PC-9 (cell line): ENCODE results near the gene SSTR3.

Experiments used
- EZH2 ChIP-seq: fragments of 200-600 bp; sonication (generic); IDR thresholded peaks from 2 replicates; pipeline ENCODE4 v1.8.0; 2017; ENCODE audit warnings: antibody characterized with exemption, low read depth
- TF ChIP-seq, protein P1 (sequence below): fragments of 200-600 bp; sonication (generic); conservative IDR thresholded peaks from 2 replicates; pipeline ENCODE4 v1.6.1; 2017; ENCODE audit warnings: mixed run types, antibody characterized with exemption, mild to moderate bottlenecking, moderate library complexity

DNA sequence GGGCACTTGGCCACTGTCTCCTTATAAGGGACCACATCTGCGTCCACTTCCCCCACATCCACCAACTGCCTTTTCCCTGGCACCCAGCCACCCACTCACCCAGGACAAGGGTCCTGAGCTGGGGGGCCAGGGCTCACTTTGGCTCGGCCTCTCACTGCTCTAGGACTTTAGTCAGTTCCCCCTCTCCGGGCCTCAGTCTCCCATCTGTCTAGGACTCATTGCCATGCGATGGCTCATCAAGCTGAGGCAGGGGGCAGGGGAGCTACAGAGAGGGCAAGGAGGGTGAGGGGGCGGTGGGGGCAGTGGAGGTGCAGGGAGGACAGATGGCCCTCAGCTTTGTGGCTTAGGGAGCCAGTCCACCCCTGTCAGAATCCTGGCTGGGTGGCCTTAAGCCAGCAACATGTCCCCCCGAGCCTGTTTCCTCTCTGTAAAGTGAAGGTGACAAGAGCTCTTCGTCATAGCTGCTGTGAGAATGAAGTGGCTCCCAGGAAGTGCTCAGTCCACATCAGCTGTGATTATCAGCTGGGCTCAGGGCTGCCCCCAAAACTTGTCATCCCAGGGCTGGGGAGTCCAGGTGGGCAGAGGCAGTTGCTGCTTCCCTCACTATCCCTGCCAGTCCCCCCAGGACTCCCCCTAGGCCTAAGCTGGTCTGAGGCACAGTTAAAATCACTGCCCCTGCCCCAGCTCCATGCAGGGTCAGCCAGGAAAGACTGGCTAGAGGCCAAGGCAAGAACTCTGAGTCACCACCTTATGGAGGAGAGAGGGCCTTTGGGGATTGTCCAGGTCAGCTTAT is 16.9 kb upstream of the SSTR3 start:
- TF ChIP-seq, protein P1, sequence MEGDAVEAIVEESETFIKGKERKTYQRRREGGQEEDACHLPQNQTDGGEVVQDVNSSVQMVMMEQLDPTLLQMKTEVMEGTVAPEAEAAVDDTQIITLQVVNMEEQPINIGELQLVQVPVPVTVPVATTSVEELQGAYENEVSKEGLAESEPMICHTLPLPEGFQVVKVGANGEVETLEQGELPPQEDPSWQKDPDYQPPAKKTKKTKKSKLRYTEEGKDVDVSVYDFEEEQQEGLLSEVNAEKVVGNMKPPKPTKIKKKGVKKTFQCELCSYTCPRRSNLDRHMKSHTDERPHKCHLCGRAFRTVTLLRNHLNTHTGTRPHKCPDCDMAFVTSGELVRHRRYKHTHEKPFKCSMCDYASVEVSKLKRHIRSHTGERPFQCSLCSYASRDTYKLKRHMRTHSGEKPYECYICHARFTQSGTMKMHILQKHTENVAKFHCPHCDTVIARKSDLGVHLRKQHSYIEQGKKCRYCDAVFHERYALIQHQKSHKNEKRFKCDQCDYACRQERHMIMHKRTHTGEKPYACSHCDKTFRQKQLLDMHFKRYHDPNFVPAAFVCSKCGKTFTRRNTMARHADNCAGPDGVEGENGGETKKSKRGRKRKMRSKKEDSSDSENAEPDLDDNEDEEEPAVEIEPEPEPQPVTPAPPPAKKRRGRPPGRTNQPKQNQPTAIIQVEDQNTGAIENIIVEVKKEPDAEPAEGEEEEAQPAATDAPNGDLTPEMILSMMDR = no peak
- no peak for TF ChIP-seq EZH2
